Mesendoderm (in vitro differentiated cells): ENCODE results near the gene BTD. TPM values are rescaled to one million over a fixed set of nuclear protein-coding genes. Genes with fewer than 3 reads are reported as not detected.

ENCODE experiments used
- DNase-seq: peaks from one replicate; pipeline ENCODE4 v3.0.0; 2013
- H2AK5ac ChIP-seq: 2 replicates; pipeline ENCODE4 v1.6.1; 2013; ENCODE audit warnings: low read length, inconsistent platforms
- H2BK120ac ChIP-seq: 2 replicates; pipeline ENCODE4 v1.6.1; 2013; ENCODE audit warnings: low read depth, mild to moderate bottlenecking, low read length, moderate library complexity, mixed read lengths
- H2BK15ac ChIP-seq: replicated peaks from 2 replicates; pipeline ENCODE4 v1.6.1; 2013; ENCODE audit warnings: low read depth, mild to moderate bottlenecking, moderate library complexity
- H2BK5ac ChIP-seq: 2 replicates; pipeline ENCODE4 v1.6.1; 2013; ENCODE audit warnings: low read length, inconsistent platforms
- H3K18ac ChIP-seq: 2 replicates; pipeline ENCODE4 v1.6.1; 2013; ENCODE audit warnings: mild to moderate bottlenecking, low read length, mixed read lengths
- H3K23ac ChIP-seq: one replicate; pipeline ENCODE4 v1.6.1; 2013; ENCODE audit warnings: low read length
- H3K27ac ChIP-seq: 2 replicates; pipeline ENCODE4 v1.5.1; 2013; ENCODE audit warnings: low read depth, mild to moderate bottlenecking, inconsistent platforms, low read length, moderate library complexity
- H3K27me3 ChIP-seq: 2 replicates; pipeline ENCODE4 v1.6.1; 2013; ENCODE audit warnings: low read length, control low read depth, mild to moderate bottlenecking, inconsistent platforms; ENCODE audit not compliant: insufficient read depth, poor library complexity
- H3K36me3 ChIP-seq: 2 replicates; pipeline ENCODE4 v1.6.1; 2013; ENCODE audit warnings: low read length, inconsistent platforms; ENCODE audit not compliant: control insufficient read depth, insufficient read depth
- H3K4ac ChIP-seq: one replicate; pipeline ENCODE4 v1.6.1; 2013; ENCODE audit warnings: low read depth, mild to moderate bottlenecking, low read length, moderate library complexity
- H3K4me1 ChIP-seq: 2 replicates; pipeline ENCODE4 v1.6.1; 2013; ENCODE audit warnings: low read depth, low read length, inconsistent platforms; ENCODE audit not compliant: control insufficient read depth
- H3K4me2 ChIP-seq: 2 replicates; pipeline ENCODE4 v1.6.1; 2013; ENCODE audit warnings: low read length
- H3K4me3 ChIP-seq: 2 replicates; pipeline ENCODE4 v1.5.1; 2013; ENCODE audit warnings: mild to moderate bottlenecking, low read length
- H3K56ac ChIP-seq: one replicate; pipeline ENCODE4 v1.6.1; 2013; ENCODE audit warnings: low read length
- H3K79me1 ChIP-seq: 2 replicates; pipeline ENCODE4 v1.6.1; 2013; ENCODE audit warnings: low read length, inconsistent platforms
- H3K79me2 ChIP-seq: 2 replicates; pipeline ENCODE4 v1.6.1; 2013; ENCODE audit warnings: mild to moderate bottlenecking, low read length; ENCODE audit not compliant: control insufficient read depth, insufficient read depth
- H3K9ac ChIP-seq: 2 replicates; pipeline ENCODE4 v1.6.1; 2013; ENCODE audit warnings: low read length, inconsistent platforms
- H4K5ac ChIP-seq: one replicate; pipeline ENCODE4 v1.6.1; 2013; ENCODE audit warnings: low read length
- H4K8ac ChIP-seq: one replicate; pipeline ENCODE4 v1.6.1; 2013; ENCODE audit warnings: low read depth, mild to moderate bottlenecking, control low read depth, low read length, moderate library complexity
- whole genome bisulfite sequencing: extraction: QIAGEN DNeasy Blood & Tissue Kit; methylation state at CpG from one replicate; pipeline ENCODE4 v1.1.7; 2013; ENCODE audit warnings: low lambda C conversion rate, missing lambda C conversion rate; ENCODE audit not compliant: insufficient coverage; ENCODE audit errors: extremely low coverage; 5-methylcytosine and 5-hydroxymethylcytosine counted together
- small RNA-seq: library from polyadenylated mRNA; stranded (forward); fragments of <200 nt; extraction: miRNeasy Mini kit (QIAGEN cat#:217004); gene quantifications from one replicate; pipeline ENCODE3, GENCODE V24; 2013; ENCODE audit not compliant: insufficient read depth

BTD gene

DNA sequence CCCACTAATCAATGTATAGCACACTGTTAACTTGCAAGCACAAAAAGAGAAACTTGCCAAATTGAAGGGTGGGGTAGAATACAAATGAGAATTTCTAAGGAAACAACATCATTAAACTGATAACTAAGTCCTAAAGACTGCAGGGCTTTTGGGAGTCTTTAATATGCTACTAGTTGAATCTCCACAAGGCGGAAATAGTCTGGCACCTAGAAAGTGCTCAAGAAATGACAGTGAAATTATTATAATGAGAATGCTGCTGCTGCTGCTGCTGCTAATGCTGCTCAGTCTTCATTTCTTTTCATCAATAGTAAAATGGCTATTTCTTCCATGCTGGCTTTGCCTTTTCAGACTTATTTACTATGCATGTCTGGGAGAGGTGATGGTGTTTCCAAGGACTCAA is 91.8 kb downstream of the BTD start:
- no peak overlapping the region for H3K18ac ChIP-seq
- no CpG with 5 or more reads among the region's 1 CpG for WGBS
- H4K8ac ChIP-seq, result no peak overlapping the region
- no peak overlapping the region for H2BK5ac ChIP-seq
- no peak overlapping the region for H3K4ac ChIP-seq
- no peak overlapping the region for H3K27ac ChIP-seq
- no peaks in the 10 kb centered on the region for H3K79me1 ChIP-seq
- H3K79me2 ChIP-seq, result no peaks in the 10 kb centered on the region
- no peak overlapping the region for H2AK5ac ChIP-seq
- no peak overlapping the region for H4K5ac ChIP-seq
- H3K36me3 ChIP-seq, result no peaks in the 10 kb centered on the region
- no peaks in the 10 kb centered on the region for H3K4me1 ChIP-seq
- H3K9ac ChIP-seq, result no peak overlapping the region
- H2BK120ac ChIP-seq, result no peak overlapping the region
- no peak overlapping the region for H3K56ac ChIP-seq
- no peaks in the 10 kb centered on the region for H3K27me3 ChIP-seq
- no peak overlapping the region for H2BK15ac ChIP-seq
- H3K4me2 ChIP-seq, result no peak overlapping the region
- DNase-seq, result peak; percentile 9
- H3K4me3 ChIP-seq, result no peak overlapping the region
- no peak overlapping the region for H3K23ac ChIP-seq

DNA sequence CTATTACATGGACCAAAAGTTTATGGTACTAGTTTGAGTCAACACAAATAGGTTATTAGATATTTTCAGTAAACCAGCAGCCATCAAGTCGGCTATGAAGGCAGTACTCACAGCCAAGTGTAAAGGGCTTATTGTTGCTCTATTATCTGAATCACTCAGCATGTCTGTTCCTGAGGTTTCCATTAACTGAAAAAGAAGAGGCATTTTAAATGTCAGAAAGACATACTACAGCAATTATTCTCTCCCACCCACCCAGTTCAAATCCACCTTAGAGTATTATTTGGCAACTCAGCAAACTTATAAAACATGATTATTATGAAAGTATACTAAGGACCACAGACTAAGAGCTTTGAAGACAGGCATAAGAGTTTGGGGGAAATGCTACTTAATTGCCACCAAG is 93.1 kb downstream of the BTD start:
- no peak overlapping the region for H3K4me2 ChIP-seq
- H4K5ac ChIP-seq, result no peak overlapping the region
- no peak overlapping the region for H3K9ac ChIP-seq
- H2BK5ac ChIP-seq, result no peak overlapping the region
- H3K27me3 ChIP-seq, result no peaks in the 10 kb centered on the region
- no peak overlapping the region for H3K56ac ChIP-seq
- no peak overlapping the region for H2BK120ac ChIP-seq
- no peaks in the 10 kb centered on the region for H3K79me2 ChIP-seq
- H3K4ac ChIP-seq, result no peak overlapping the region
- H3K79me1 ChIP-seq, result no peaks in the 10 kb centered on the region
- H3K27ac ChIP-seq, result no peak overlapping the region
- H3K36me3 ChIP-seq, result no peaks in the 10 kb centered on the region
- no peak for DNase-seq
- H2BK15ac ChIP-seq, result no peak overlapping the region
- H3K4me3 ChIP-seq, result no peak overlapping the region
- no peak overlapping the region for H3K18ac ChIP-seq
- H3K23ac ChIP-seq, result no peak overlapping the region
- no CpG with 5 or more reads among the region's 1 CpG for WGBS
- H4K8ac ChIP-seq, result no peak overlapping the region
- H2AK5ac ChIP-seq, result no peak overlapping the region
- H3K4me1 ChIP-seq, result no peaks in the 10 kb centered on the region

Small RNA genes lying within 50 kb of the gene (small RNA-seq; reads per million reads assigned to genes)
- not detected for gene MIR3134
